Neuron (in vitro differentiated cells): Measurements from ENCODE around the gene TMEM229B.

ENCODE experiments used
- H2AFZ ChIP-seq: one replicate; pipeline ENCODE4 v1.6.1; 2013; ENCODE audit warnings: low read depth, mild to moderate bottlenecking, inconsistent platforms, low read length, moderate library complexity
- H3K27me3 ChIP-seq: one replicate; pipeline ENCODE4 v1.6.1; 2013; ENCODE audit warnings: low read length; ENCODE audit not compliant: insufficient read depth
- H3K36me3 ChIP-seq: one replicate; pipeline ENCODE4 v1.6.1; 2013; ENCODE audit warnings: low read length; ENCODE audit not compliant: insufficient read depth
- H3K4me1 ChIP-seq: one replicate; pipeline ENCODE4 v1.6.1; 2013; ENCODE audit warnings: low read length; ENCODE audit not compliant: insufficient read depth
- H3K4me3 ChIP-seq: 2 replicates; pipeline ENCODE4 v1.5.1; 2013; ENCODE audit warnings: mild to moderate bottlenecking, low read length, moderate library complexity
- H3K9me3 ChIP-seq: one replicate; pipeline ENCODE4 v1.6.1; 2013; ENCODE audit warnings: low read length

Gene TMEM229B

DNA sequence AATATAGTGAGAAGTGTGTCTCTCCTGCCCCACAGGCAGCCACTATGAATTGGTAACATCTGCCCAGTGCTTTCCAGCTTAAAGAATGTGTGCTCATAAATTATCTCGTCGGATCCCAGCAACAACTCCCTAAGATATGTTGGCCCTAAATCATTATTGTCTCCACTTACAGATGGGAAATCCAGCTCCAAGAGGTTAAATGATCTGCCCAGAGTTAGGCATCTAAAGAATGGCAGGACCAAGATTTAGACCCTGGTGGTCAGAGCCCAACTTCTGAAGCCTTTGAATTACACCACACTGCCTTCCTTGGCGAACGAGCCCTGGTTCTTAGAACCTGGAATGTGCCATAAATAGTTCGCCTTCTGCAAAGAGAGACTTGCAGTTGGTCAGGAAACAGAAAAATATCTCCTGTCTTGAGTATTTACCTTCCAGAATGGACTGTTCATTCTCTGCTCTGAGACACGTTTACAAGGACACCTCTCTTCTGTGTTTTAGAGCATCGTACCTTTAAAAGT, 56.4 kb downstream of the TMEM229B start:
- Histone ChIP-seq H3K4me3 (no peak overlapping the region), H3K9me3 (no peaks in the 10 kb centered on the region), H3K27me3 (peaks cover 4% of the 10 kb centered on the region), H2AFZ (no peak overlapping the region), H3K4me1 (no peaks in the 10 kb centered on the region), H3K36me3 (no peaks in the 10 kb centered on the region)

DNA sequence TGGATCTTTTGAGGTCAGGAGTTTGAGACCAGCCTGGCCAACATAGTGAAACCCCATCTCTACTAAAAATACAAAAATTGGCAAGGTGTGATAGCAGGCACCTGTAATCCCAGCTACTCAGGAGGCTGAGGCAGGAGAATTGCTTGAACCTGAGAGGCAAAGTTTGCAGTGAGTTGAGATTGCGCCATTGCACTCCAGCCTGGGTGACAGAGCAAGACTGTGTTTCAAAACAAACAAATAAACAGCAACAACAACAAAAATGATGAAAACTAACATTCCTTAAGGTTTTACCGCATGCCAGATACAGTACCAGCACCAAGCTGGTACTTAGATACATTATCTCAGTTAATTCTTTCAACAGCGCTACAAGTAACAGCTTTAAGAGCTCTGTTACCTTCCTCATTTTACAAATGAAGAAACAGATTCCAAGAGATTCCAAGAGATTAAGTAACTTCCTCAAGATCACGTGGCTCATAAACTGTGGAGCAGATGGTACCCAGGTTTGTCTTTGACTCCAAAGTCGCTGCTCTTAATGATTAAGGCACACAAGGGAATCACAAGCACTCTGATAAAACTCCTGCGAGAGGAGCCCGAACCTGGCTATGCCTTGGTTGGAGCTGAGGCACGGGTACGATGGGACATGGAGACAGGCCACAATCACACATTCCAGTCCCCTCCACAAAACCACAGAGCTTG, 58.9 kb downstream of the TMEM229B start:
- Histone ChIP-seq H3K36me3 (no peaks in the 10 kb centered on the region), H3K27me3 (peaks cover 3% of the 10 kb centered on the region), H2AFZ (no peak overlapping the region), H3K9me3 (no peaks in the 10 kb centered on the region), H3K4me1 (peaks cover 4% of the 10 kb centered on the region), H3K4me3 (no peak overlapping the region)

DNA sequence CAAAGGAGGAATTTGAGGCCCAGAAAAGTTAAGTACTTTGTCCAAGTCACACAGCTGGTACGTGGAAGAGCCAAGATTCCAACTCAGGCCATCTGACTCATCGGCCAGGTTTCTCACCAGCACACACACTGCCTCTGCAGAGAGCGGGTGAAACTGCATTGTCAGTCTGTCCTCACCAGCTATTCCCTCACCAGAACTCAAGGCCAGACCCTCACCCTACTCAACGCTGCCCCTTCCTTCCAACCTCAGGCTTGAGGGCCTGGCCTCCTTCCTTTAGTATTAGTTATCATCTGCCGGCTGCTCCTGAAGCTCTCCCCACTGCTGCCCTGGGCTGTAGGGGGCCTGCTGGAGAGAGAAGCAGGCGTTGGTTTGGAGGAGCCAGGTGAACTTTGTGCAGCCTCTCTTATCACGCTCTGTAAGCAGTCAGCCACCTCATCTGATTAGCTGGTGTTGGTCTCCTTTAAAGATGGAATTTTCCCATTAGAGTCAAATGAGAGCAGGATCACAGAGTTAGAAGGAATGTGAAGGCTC, 60.0 kb downstream of the TMEM229B start:
- Histone ChIP-seq H2AFZ (no peak overlapping the region), H3K4me1 (peaks cover 4% of the 10 kb centered on the region), H3K9me3 (no peaks in the 10 kb centered on the region), H3K4me3 (no peak overlapping the region), H3K27me3 (peaks cover 3% of the 10 kb centered on the region), H3K36me3 (no peaks in the 10 kb centered on the region)

DNA sequence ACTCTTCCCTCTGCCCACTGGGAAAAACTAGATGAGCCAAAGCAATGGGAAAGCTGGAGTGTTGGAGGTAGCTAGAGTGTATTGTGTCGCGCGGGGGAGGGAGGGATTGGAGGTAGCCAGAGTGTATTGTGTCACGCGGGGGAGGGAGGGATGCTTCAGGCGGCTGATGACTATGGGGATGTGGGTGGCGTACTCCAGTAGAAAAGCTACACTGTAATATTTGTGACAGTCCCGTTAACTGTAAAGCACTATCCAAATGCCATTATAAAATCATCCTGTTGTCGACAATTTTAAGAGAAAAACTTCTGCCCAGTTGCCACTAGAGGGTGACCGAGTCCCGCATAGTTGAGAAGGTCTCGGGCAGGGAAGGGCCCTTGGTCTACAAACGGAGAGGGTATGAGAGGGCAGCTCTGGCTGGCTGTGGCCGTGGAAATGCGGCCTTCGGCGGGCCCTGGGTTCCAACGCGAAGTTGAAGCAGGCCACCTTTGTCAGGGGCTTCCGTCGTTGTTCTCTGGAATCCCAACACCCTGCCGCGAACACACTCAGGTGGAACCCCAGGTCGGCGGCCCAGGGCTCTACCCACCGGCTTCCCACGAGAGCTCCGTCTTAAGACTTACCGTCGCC, 61.4 kb downstream of the TMEM229B start:
- Histone ChIP-seq H3K4me3 (no peak overlapping the region), H3K4me1 (peaks cover 4% of the 10 kb centered on the region), H3K9me3 (no peaks in the 10 kb centered on the region), H3K36me3 (no peaks in the 10 kb centered on the region), H2AFZ (peak overlapping the region; percentile 46), H3K27me3 (peaks cover 3% of the 10 kb centered on the region)

DNA sequence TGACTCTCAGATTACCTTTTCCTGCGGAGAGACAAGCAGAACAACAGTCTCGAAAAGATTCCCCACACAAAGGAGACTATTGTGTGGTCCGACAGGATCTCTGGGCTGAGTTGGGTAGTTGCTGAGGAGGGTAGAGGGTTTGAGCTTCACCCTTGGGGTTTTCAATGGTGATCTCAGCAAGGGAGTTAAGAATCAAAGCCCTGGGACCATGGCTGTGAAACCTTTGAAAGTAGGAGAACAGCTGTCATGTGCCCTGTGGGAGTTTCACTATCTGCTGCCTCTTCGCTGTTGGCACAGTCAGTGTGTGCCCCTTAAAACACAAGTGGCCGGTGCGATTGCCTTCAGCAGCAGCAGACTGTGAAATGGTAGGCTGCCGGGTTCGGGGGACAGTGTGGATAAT, 62.4 kb downstream of the TMEM229B start:
- Histone ChIP-seq H2AFZ (no peak overlapping the region), H3K4me1 (peaks cover 4% of the 10 kb centered on the region), H3K4me3 (no peak overlapping the region), H3K36me3 (no peaks in the 10 kb centered on the region), H3K9me3 (no peaks in the 10 kb centered on the region), H3K27me3 (peaks cover 3% of the 10 kb centered on the region)

DNA sequence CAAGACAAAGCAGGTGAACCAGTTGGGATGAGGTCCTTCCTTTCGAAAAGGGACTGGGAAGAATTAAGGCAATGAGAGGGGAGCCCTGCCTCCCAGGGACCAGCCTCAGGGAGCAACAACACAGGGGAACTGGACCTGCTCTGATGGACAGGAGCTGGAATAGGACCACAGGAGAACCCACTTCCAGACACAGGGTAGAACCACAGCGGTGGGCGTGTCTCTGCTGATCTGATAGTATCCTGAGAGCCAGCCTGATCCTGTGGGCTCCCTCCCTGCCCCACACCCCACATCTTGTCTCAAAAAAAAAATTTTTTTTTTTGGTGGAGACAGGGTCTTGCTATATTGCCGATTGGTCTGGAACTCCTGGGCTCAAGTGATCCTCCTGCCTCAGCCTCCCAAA, 62.9 kb downstream of the TMEM229B start:
- Histone ChIP-seq H2AFZ (no peak overlapping the region), H3K4me3 (no peak overlapping the region), H3K4me1 (peaks cover 4% of the 10 kb centered on the region), H3K36me3 (no peaks in the 10 kb centered on the region), H3K27me3 (peaks cover 3% of the 10 kb centered on the region), H3K9me3 (no peaks in the 10 kb centered on the region)

DNA sequence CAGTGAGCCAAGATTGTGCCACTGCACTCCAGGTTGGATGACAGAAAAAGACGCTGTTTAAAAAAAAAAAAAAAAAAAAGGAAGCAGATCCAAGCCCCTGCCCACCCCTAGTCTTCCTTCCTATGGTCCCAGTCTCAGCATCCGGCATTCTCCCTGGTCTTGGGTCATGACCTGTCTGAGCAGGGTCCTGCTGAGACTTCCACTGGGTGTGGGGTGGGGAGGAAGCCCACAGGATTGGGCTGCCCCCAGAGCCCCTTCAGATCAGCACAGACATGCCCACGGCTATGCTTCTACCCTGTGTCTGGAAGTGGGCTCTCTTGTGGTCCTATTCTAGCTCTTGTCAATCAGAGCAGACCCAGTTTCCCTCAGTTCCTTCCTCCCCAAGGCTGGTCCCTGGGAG, 64.0 kb downstream of the TMEM229B start:
- Histone ChIP-seq H3K4me3 (no peak overlapping the region), H2AFZ (no peak overlapping the region), H3K36me3 (no peaks in the 10 kb centered on the region), H3K27me3 (peaks cover 3% of the 10 kb centered on the region), H3K4me1 (peaks cover 4% of the 10 kb centered on the region), H3K9me3 (no peaks in the 10 kb centered on the region)

DNA sequence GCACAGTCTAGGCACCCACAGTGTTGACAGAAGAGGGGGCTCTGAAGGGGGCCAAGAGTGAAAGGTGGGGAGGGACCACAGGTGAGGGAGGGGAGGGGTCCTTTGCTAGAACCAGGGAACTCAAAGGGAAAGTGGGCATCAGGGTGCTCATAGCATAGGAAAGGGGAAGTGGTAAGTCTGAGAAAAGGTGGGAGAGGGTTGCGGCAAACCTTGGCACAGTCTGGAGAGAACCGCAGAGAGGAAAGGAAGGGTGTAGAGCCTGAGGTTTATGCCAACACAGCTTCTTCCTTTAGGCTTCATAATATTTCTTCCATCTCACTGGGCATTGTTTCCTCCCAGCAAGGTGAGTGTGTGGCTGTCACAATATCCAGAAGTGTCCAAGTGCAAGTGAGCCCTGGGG, 65.1 kb downstream of the TMEM229B start:
- Histone ChIP-seq H2AFZ (no peak overlapping the region), H3K4me3 (no peak overlapping the region), H3K27me3 (peaks cover 3% of the 10 kb centered on the region), H3K36me3 (no peaks in the 10 kb centered on the region), H3K9me3 (no peaks in the 10 kb centered on the region), H3K4me1 (peaks cover 4% of the 10 kb centered on the region)

DNA sequence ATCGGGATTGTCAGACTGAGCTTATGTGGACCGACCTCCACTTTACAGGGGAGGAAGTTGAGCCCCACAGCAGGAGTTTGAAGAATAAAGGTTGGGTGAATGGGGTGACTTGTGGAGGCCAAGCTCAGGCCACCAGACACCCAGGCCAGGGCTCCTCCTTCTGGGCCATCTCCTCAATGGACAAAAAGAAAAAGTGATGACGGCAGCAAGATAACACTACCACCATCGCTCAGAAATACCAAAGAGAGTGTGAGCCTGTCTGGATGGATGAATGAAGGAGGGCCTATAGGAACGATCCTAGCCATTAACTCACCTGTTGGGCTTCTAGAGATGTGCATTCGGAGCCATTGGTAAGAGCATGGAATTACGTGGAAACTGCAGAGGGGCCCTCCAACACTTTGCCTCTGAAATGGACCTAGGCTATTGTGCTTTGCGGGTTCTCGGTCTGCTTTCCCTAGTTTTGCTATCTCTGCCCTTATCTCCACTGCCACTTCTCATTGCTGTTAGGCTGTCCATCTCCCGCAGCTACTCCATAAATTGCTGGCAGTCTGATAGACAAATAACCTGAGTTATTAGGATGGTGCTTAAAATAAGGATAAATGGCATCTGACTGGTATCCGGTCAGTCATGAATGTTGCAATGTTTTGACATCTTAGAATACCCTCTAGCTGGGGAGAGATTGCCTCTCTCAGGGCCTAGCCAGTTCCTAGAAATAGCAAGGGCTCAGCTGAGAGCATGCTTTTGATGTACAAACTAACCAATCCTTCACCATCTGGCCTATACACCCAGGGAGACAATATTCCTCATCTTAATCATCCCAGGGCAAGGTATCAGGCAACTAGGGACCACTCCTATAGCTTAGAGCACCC, 66.9 kb downstream of the TMEM229B start:
- Histone ChIP-seq H3K4me3 (no peak overlapping the region), H3K9me3 (no peaks in the 10 kb centered on the region), H3K4me1 (no peaks in the 10 kb centered on the region), H2AFZ (no peak overlapping the region), H3K27me3 (peaks cover 3% of the 10 kb centered on the region), H3K36me3 (no peaks in the 10 kb centered on the region)
